ENCODE results near the gene BMI1. TPM values are rescaled to one million over a fixed set of nuclear protein-coding genes. Genes with fewer than 3 reads are reported as not detected.

Gene BMI1
- total and polyA plus RNA-seq, 2 donors (not counting 1 experiment from before 2014, with no cell fraction given) = 18.0 to 83.8 TPM

- Mint-ChIP-seq H3K27ac (no peak overlapping the region), H3K4me1 (peaks cover 50% of the 10 kb centered on the region), H3K4me3 (peak overlapping the region; percentile 90), H3K9me3 (ENCODE audit: insufficient read depth) (no peaks in the 10 kb centered on the region), H3K27me3 (no peaks in the 10 kb centered on the region)
- peaks cover 13% of the 10 kb centered on the region for H4K20me1 ChIP-seq (ENCODE audit: control insufficient read depth, insufficient read depth, low read length, poor library complexity, severe bottlenecking)
- intact Hi-C loops (cut with micrococcal nuclease) = loop anchor here (2.0 to 5.0 kb wide), 2 partner anchors 17 to 1114 kb away; partner anchors contain the start of gene OTUD1
- peaks cover 40 to 44% of the 10 kb centered on the region in 2 donors for H3K4me1 ChIP-seq (ENCODE audit: control insufficient read depth in 2 of 2, insufficient read depth in 2 of 2, low read length in 2 of 2)
- peaks cover 0 to 16% (median 4%) of the 10 kb centered on the region in 4 experiments for H3K27me3 ChIP-seq (replicated peaks in 1 of 4; ENCODE audit: control extremely low read depth in 1 of 4, control insufficient read depth in 3 of 4, insufficient read depth in 4 of 4, low read length in 3 of 4)
- H3K36me3 ChIP-seq (replicated peaks in 1 of 2; ENCODE audit: control extremely low read depth in 1 of 2, control insufficient read depth in 1 of 2, extremely low read depth in 1 of 2, insufficient read depth in 2 of 2, low read length in 1 of 2) = peaks cover 2 to 13% of the 10 kb centered on the region in 2 experiments
- ATAC-seq (ENCODE audit: low read depth) (no peak), DNase-seq (peak; percentile 18)
- peak overlapping the region; percentile 81 for H3K4me2 ChIP-seq (replicated peaks; ENCODE audit: low read depth, low read length, poor library complexity, severe bottlenecking)
- peaks cover 9% of the 10 kb centered on the region for H3K79me2 ChIP-seq (ENCODE audit: control insufficient read depth, insufficient read depth, low read length)
- TF ChIP-seq EZH2 (IDR thresholded peaks at IDR 0.05; ENCODE audit: borderline replicate concordance, insufficient read depth, low read depth, low read length, poor library complexity, severe bottlenecking) (no peak), CTCF (IDR thresholded peaks at IDR 0.05) (no peak)
- H3K4me3 ChIP-seq (ENCODE audit: control extremely low read depth in 1 of 5, extremely low read depth in 1 of 5, insufficient read depth in 1 of 5, low read depth in 2 of 5, low read length in 4 of 5) = no peak overlapping the region
- 85% methylated on average over 2 of the region's 5 CpGs for WGBS (ENCODE audit: insufficient coverage)
- POLR2A ChIA-PET = interaction anchor here (0.6 to 5.0 kb wide), 3 partner anchors 8 to 40 kb away, joined by 5 to 28 read pairs (median 8); partner anchors contain the start of gene COMMD3
- no peak overlapping the region for H2AFZ ChIP-seq (ENCODE audit: insufficient read depth, low read depth, low read length, poor library complexity, severe bottlenecking)
- H3K9me3 ChIP-seq (ENCODE audit: control extremely low read depth in 1 of 3, control insufficient read depth in 2 of 3, insufficient read depth in 1 of 3, low read length in 2 of 3) = no peaks in the 10 kb centered on the region
- H3K9ac ChIP-seq (ENCODE audit: low read length) = no peak overlapping the region
- H3K27ac ChIP-seq (ENCODE audit: low read length in 2 of 2) = no peak overlapping the region
- CTCF ChIA-PET = interaction anchor here (1.3 to 1.8 kb wide), 3 partner anchors 15 to 64 kb away, joined by 3 to 8 read pairs (median 4); no protein-coding TSS in a partner anchor
Observed at GRCh38 chr10:22323538-22324305, 2.8 kb downstream of the BMI1 start.

Measured in B cell (primary cell).